ENCODE results near the gene STON1.
"Not testable (repeated sequence)": the region's sequence is repeated elsewhere in the genome, so short reads cannot be mapped to it uniquely, and the experiment has no call there.

Gene STON1

GRCh38 chr2:48622691-48623090 lies 92.7 kb downstream of the STON1 start:
- DNase-seq = not testable (repeated sequence)

DNA sequence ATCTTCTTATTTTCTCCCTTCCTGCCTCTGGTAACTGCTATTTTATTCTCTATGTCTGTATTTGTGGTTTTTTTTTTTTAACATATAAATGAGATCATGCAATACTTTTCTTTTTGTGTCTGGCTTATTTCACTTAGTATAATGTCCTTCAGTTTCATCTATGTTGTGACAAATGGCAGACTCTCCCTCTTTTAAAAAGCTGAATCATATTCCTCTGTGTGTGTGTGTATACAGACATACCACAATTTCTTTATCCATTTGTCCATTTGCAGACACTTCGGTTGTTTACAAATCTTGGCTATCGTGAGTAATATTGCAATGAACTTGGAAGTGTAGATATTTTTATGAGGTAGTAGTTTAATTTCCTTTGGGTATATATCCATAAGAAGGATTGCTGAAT lies 94.7 kb downstream of the STON1 start:
- DNase-seq = no peak

- DNase-seq = no peak
Observed at GRCh38 chr2:48626047-48626446, 96.1 kb downstream of the STON1 start.

- DNase-seq = no peak
Observed at GRCh38 chr2:48633143-48633542, 103.2 kb downstream of the STON1 start.

GRCh38 chr2:48635786-48636185 lies 105.8 kb downstream of the STON1 start:
- no peak for DNase-seq

DNA sequence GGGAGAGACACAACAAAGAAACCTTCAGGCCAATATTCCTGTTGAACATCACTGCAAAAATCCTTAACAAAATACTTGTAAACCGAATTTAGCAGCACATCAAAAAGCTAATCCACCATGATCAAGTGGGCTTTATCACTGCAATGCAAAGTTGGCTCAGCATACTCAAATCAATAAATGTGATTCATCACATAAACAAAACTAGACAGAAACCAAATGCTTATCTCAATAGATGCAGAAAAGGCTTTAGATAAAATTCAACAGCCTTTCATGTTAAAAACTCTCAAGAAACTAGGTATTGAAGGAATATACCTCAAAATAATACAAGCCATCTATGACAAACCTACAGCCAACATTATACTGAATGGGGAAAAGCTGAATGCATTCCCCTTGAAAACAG lies 108.3 kb downstream of the STON1 start:
- DNase-seq = no peak
